Lung (tissue), 12 donors: ENCODE results near the gene SAE1. TPM values are rescaled to one million over a fixed set of nuclear protein-coding genes. Genes with fewer than 3 reads are reported as not detected.

Experiments
- ATAC-seq: fragments of 200-7000 bp; cut with Tn5 transposase; one replicate; pipeline ENCODE4 v1.9.1; 2020; ENCODE audit warnings: moderate number of reproducible peaks; ENCODE audit not compliant: insufficient read depth, low FRiP score
- DNase-seq, 3 donors: peaks; one replicate each; pipeline ENCODE4 v3.0.0-alpha.2; 2013 to 2017
- H3K27ac ChIP-seq, 2 donors: one replicate each; pipeline ENCODE4 v1.5.1; 2013; ENCODE audit warnings: mild to moderate bottlenecking in 2 of 2, moderate library complexity in 2 of 2, control low read depth in 1 of 2, inconsistent platforms in 1 of 2, low read depth in 1 of 2, low read length in 1 of 2
- H3K27me3 ChIP-seq, 3 donors: one replicate each; pipeline ENCODE4 v1.5.1; 2013; ENCODE audit warnings: low read length in 2 of 3; ENCODE audit not compliant: control insufficient read depth in 3 of 3, insufficient read depth in 3 of 3
- H3K36me3 ChIP-seq, 4 donors: one replicate each; pipeline ENCODE4 v1.5.1; 2013; ENCODE audit warnings: low read length in 4 of 4, mild to moderate bottlenecking in 1 of 4, moderate library complexity in 1 of 4; ENCODE audit not compliant: control insufficient read depth in 4 of 4, insufficient read depth in 4 of 4
- H3K4me1 ChIP-seq, 5 donors: one replicate each; pipeline ENCODE4 v1.5.1; 2013; ENCODE audit warnings: low read length in 5 of 5, mild to moderate bottlenecking in 2 of 5, moderate library complexity in 1 of 5; ENCODE audit not compliant: control insufficient read depth in 5 of 5, insufficient read depth in 5 of 5
- H3K4me3 ChIP-seq: one replicate; pipeline ENCODE4 v1.5.1; 2013; ENCODE audit warnings: mild to moderate bottlenecking, control low read depth, moderate library complexity
- H3K9ac ChIP-seq, 2 donors: one replicate each; pipeline ENCODE4 v1.5.1; 2013; ENCODE audit warnings: low read length in 2 of 2, control low read depth in 1 of 2; ENCODE audit not compliant: insufficient read depth in 1 of 2
- H3K9me3 ChIP-seq, 4 donors: one replicate each; pipeline ENCODE4 v1.5.1; 2013; ENCODE audit warnings: low read length in 3 of 4, mild to moderate bottlenecking in 1 of 4, moderate library complexity in 1 of 4; ENCODE audit not compliant: control insufficient read depth in 4 of 4, insufficient read depth in 3 of 4
- WGBS, 2 donors: extraction: QIAGEN DNeasy Blood & Tissue Kit; methylation state at CpG; one replicate each; pipeline ENCODE4 v1.1.7; 2013; 5-methylcytosine and 5-hydroxymethylcytosine counted together
- polyA plus RNA-seq, 2 donors: library from polyadenylated mRNA; stranded (reverse); fragments of 200-250 nt; gene quantifications; one replicate each; pipeline ENCODE4 v1.2.1, GENCODE V29; 2013
- total RNA-seq, 2 donors: library from RNA; depleted of rRNA in 1 of 2; stranded (reverse); fragments of >200 nt in 1 of 2; gene quantifications; one replicate each; pipeline ENCODE4 v1.2.1, GENCODE V29; 2014 to 2021
- TF ChIP-seq, protein P1 (sequence below): IDR thresholded peaks from 2 replicates; pipeline ENCODE4 v1.5.1; 2012; ENCODE audit warnings: mild to moderate bottlenecking; ENCODE audit errors: control extremely low read depth, extremely low read depth
- donor health status: control.
- donor health status: control.
- donor health status: Bipolar disorder and iron deficiency.
- donor health status: healthy.
- donor health status: DM: yes; HTN: yes; CAD: no.

The SAE1 gene
- total and polyA plus RNA-seq, 4 donors, result 28.6 to 58.1 (median 55.9) TPM

DNA sequence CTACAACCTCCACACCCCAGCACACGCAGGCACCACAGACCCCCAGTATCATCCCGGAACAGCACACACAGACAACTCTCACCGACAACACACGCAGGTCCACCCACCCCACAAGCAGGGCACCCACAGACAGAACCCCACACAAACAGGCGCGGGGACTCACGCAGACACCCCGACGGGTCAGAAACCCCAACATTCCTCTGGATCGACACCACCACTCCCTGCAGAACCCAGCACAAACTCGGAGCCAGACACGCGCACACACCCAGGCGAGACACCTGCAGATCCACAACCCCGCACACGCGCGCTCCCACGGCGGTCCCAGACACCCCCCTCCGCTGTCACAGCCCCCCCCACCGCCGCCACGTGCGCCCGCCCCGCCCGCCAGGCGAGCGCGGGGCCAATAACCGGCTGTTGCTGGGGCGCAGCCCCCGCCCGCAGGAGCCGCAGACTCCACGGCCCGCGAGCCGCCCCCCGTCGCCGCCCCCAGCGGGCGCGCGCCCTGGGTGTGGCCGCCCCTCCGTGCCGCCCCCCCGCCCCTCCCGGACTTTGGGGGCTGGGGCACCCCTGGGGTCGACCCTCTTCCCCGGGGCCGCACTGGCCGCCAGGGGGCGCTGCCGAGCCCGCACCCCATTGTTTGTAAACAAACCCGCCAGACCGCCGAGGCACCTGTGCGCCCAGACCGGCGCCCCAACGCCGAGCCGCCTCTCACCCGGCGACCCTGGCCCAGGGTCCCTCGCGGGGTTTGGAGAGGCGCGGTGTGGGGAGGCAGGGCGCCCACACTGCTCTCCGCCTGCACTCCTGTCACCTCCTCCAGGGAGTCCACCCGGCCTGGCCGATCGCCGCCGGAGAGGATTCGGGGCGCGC, 99.7 kb downstream of the SAE1 start:
- ATAC-seq (no peak), DNase-seq (peak in 1 of 3 donors; percentile 58)
- Histone ChIP-seq H3K36me3 (no peaks in the 10 kb centered on the region), H3K27ac (peak overlapping the region; percentile 80 to 99), H3K27me3 (peaks cover 0 to 22% (median 13%) of the 10 kb centered on the region in 3 donors), H3K9me3 (no peaks in the 10 kb centered on the region), H3K4me1 (peaks cover 0 to 29% (median 11%) of the 10 kb centered on the region in 5 donors), H3K9ac (no peak overlapping the region), H3K4me3 (peak overlapping the region; percentile 81)
- TF ChIP-seq, protein P1, sequence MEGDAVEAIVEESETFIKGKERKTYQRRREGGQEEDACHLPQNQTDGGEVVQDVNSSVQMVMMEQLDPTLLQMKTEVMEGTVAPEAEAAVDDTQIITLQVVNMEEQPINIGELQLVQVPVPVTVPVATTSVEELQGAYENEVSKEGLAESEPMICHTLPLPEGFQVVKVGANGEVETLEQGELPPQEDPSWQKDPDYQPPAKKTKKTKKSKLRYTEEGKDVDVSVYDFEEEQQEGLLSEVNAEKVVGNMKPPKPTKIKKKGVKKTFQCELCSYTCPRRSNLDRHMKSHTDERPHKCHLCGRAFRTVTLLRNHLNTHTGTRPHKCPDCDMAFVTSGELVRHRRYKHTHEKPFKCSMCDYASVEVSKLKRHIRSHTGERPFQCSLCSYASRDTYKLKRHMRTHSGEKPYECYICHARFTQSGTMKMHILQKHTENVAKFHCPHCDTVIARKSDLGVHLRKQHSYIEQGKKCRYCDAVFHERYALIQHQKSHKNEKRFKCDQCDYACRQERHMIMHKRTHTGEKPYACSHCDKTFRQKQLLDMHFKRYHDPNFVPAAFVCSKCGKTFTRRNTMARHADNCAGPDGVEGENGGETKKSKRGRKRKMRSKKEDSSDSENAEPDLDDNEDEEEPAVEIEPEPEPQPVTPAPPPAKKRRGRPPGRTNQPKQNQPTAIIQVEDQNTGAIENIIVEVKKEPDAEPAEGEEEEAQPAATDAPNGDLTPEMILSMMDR, result peak; percentile 36
- whole genome bisulfite sequencing, 2 donors, result 1 to 2% methylated on average over 61 to 84 of the region's 84 CpGs

DNA sequence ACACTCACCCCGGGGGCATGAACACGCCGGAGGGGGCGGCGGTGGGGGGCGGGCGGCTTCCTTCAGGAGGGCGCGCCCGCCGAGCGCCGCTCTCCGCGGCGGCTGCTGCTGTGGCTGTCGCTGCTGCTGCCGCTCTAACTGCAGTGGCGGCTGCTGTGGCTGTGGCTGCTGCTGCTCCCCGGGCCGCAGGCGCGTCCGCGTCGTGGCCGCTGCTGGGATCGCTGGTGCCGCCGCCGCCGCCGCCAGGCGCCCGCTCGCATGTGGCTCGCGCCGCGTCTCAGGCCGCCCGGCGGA, 100.2 kb downstream of the SAE1 start, which contains the start of gene BBC3:
TSS of gene BBC3 (minus strand) at position 279 of the 294 bp plus-strand sequence. CDS start 2,768 bp downstream, outside the sequence.
- Histone ChIP-seq H3K36me3 (no peaks in the 10 kb centered on the region), H3K4me1 (peaks cover 0 to 26% (median 11%) of the 10 kb centered on the region in 5 donors), H3K27ac (peak within 1 kb of the TSS; percentile 80 to 99), H3K4me3 (peak within 1 kb of the TSS; percentile 81), H3K9ac (peak within 1 kb of the TSS in 1 of 2 donors; percentile 83), H3K27me3 (peaks cover 0 to 22% (median 13%) of the 10 kb centered on the region in 3 donors), H3K9me3 (no peaks in the 10 kb centered on the region)
- TF ChIP-seq, protein P1, result no peak
- WGBS, 2 donors, result 1% methylated on average over 28 to 43 of the region's 43 CpGs
- ATAC-seq, result no peak
- no peak for DNase-seq

DNA sequence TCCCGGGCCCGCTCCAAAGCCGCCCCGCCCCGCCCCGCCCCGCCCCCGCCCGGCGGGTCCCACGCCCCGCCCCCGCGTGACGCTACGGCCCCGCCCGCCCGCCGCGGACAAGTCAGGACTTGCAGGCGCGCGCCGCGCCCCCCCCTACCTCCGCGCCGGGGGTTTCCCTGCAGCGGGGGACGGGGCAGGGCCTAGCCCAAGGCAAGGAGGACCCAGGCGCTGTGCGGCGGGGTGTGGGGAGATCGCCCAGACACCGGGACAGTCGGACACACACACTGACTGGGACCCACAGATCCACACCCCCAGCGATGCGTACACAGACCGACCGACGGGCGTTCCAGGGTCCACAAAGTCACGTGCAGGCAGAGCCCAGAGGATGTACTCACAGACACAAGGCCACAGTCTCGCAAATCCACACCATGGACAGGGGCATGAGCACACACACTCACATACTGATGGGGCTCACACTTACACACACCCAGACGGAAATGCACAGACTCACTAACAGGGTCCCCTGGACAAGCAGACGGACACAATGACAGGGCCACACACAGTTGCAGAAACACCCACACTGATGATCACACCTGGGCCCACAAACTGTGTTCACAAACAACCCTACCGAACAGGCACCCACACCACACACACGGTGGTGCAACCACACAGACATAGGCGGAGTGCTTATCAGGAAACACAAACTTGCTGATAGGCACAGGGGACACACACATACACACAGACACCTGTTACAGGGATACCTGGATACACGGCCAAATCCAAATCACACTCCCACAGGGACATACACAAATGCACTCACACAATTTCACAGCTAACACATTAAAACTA, 100.8 kb downstream of the SAE1 start:
- Histone ChIP-seq H3K4me3 (peak overlapping the region; percentile 81), H3K9ac (peak overlapping the region in 1 of 2 donors; percentile 83), H3K36me3 (no peaks in the 10 kb centered on the region), H3K4me1 (peaks cover 0 to 25% (median 11%) of the 10 kb centered on the region in 5 donors), H3K27me3 (peaks cover 0 to 22% (median 13%) of the 10 kb centered on the region in 3 donors), H3K9me3 (no peaks in the 10 kb centered on the region), H3K27ac (peak overlapping the region in 1 of 2 donors; percentile 76)
- peak; percentile 71 to 89 (median 85) for DNase-seq
- peak; percentile 32 for ATAC-seq
- TF ChIP-seq, protein P1, result no peak
- WGBS, 2 donors, result 6 to 12% methylated on average over 25 to 51 of the region's 51 CpGs
